Liver (tissue), 9 donors: ENCODE results near the gene BCAT1. TPM values are rescaled to one million over a fixed set of nuclear protein-coding genes. Genes with fewer than 3 reads are reported as not detected.

Experiments used
- DNase-seq: peaks from one replicate; pipeline ENCODE4 v3.0.0-alpha.2; 2017; ENCODE audit warnings: low spot score
- H3K27ac ChIP-seq, 2 donors: one replicate each; pipeline ENCODE4 v1.7.0; 2013; ENCODE audit warnings: inconsistent platforms in 2 of 2, low read length in 2 of 2, control low read depth in 1 of 2, low read depth in 1 of 2, mild to moderate bottlenecking in 1 of 2
- H3K27me3 ChIP-seq, 4 donors: one replicate each; pipeline versions ENCODE4 v1.6.1 to v1.7.0; 2013; ENCODE audit warnings: low read length in 3 of 4, inconsistent platforms in 1 of 4, mild to moderate bottlenecking in 1 of 4, moderate library complexity in 1 of 4; ENCODE audit not compliant: control insufficient read depth in 4 of 4, insufficient read depth in 4 of 4
- H3K36me3 ChIP-seq, 4 donors: one replicate each; pipeline versions ENCODE4 v1.6.1 to v1.7.0; 2013; ENCODE audit warnings: low read length in 3 of 4, mild to moderate bottlenecking in 3 of 4, low read depth in 1 of 4, moderate library complexity in 1 of 4; ENCODE audit not compliant: control insufficient read depth in 4 of 4, insufficient read depth in 3 of 4
- H3K4me1 ChIP-seq, 4 donors: one replicate each; pipeline versions ENCODE4 v1.6.1 to v1.7.0; 2013; ENCODE audit warnings: low read length in 3 of 4, mild to moderate bottlenecking in 3 of 4, moderate library complexity in 1 of 4; ENCODE audit not compliant: control insufficient read depth in 4 of 4, insufficient read depth in 4 of 4
- H3K4me3 ChIP-seq, 3 donors: one replicate each; pipeline versions ENCODE4 v1.6.1 to v1.7.0; 2013; ENCODE audit warnings: low read length in 3 of 3, control low read depth in 1 of 3, low read depth in 1 of 3, mild to moderate bottlenecking in 1 of 3
- H3K9ac ChIP-seq, 2 donors: one replicate each; pipeline ENCODE4 v1.7.0; 2013; ENCODE audit warnings: low read length in 2 of 2, mild to moderate bottlenecking in 2 of 2, moderate library complexity in 2 of 2, control low read depth in 1 of 2, low read depth in 1 of 2
- H3K9me3 ChIP-seq, 4 donors: one replicate each; pipeline versions ENCODE4 v1.6.1 to v1.7.0; 2013; ENCODE audit warnings: low read length in 3 of 4; ENCODE audit not compliant: control insufficient read depth in 4 of 4
- ATF3 ChIP-seq: IDR thresholded peaks from 2 replicates; pipeline ENCODE4 v1.6.1; 2016; ENCODE audit warnings: antibody characterized with exemption
- CTCF ChIP-seq: fragments of 150-350 bp; IDR thresholded peaks from 2 replicates; pipeline ENCODE4 v1.5.1; 2017; ENCODE audit warnings: improper control_type of control experiment, low read depth, low read length; ENCODE audit not compliant: missing input control
- EGR1 ChIP-seq, 2 donors: IDR thresholded peaks; 2 replicates each; pipeline ENCODE4 v1.6.1; 2016 to 2018; ENCODE audit warnings: antibody characterized with exemption in 2 of 2, low read depth in 2 of 2
- FOXA1 ChIP-seq: IDR thresholded peaks from 2 replicates; pipeline ENCODE4 v1.6.1; 2016; ENCODE audit warnings: antibody characterized with exemption
- FOXA2 ChIP-seq: IDR thresholded peaks from 2 replicates; pipeline ENCODE4 v1.6.1; 2016; ENCODE audit warnings: antibody characterized with exemption
- HNF4A ChIP-seq, 2 donors: conservative IDR thresholded peaks; 2 replicates each; pipeline ENCODE4 v1.6.1; 2016; ENCODE audit warnings: antibody characterized with exemption in 2 of 2, mild to moderate bottlenecking in 2 of 2
- HNF4G ChIP-seq: IDR thresholded peaks from 2 replicates; pipeline ENCODE4 v1.6.1; 2016; ENCODE audit warnings: antibody characterized with exemption
- JUND ChIP-seq, 2 donors: IDR thresholded peaks; 2 replicates each; pipeline ENCODE4 v1.6.1; 2016; ENCODE audit warnings: antibody characterized with exemption in 2 of 2
- MAX ChIP-seq: IDR thresholded peaks from 2 replicates; pipeline ENCODE4 v1.6.1; 2016; ENCODE audit warnings: antibody characterized with exemption
- NR2F2 ChIP-seq: IDR thresholded peaks from 2 replicates; pipeline ENCODE4 v1.6.1; 2016; ENCODE audit warnings: antibody characterized with exemption
- RAD21 ChIP-seq, 2 donors: IDR thresholded peaks; 2 replicates each; pipeline ENCODE4 v1.6.1; 2016; ENCODE audit warnings: antibody characterized with exemption in 2 of 2, mild to moderate bottlenecking in 2 of 2
- REST ChIP-seq: IDR thresholded peaks from 2 replicates; pipeline ENCODE4 v1.6.1; 2016; ENCODE audit warnings: antibody characterized with exemption, mild to moderate bottlenecking
- RXRA ChIP-seq, 2 donors: IDR thresholded peaks; 2 replicates each; pipeline ENCODE4 v1.6.1; 2017 to 2018; ENCODE audit warnings: antibody characterized with exemption in 2 of 2, mild to moderate bottlenecking in 1 of 2
- SP1 ChIP-seq: IDR thresholded peaks from 2 replicates; pipeline ENCODE4 v1.6.1; 2018; ENCODE audit warnings: antibody characterized with exemption, mild to moderate bottlenecking
- TAF1 ChIP-seq: conservative IDR thresholded peaks from 2 replicates; pipeline ENCODE4 v1.6.1; 2016; ENCODE audit warnings: antibody characterized with exemption, mild to moderate bottlenecking
- WGBS: extraction: QIAGEN DNeasy Blood & Tissue Kit; methylation state at CpG from one replicate; pipeline ENCODE4 v1.1.7; 2013; 5-methylcytosine and 5-hydroxymethylcytosine counted together
- polyA plus RNA-seq, 2 donors: library from polyadenylated mRNA; stranded (reverse) in 1 of 2; unstranded in 1 of 2; fragments of 200-250 nt in 1 of 2; fragments of >200 nt in 1 of 2; fragmentation: Nextera tagmentation in 1 of 2; extraction: Ambion mirVana in 1 of 2; gene quantifications; one replicate each; pipeline versions ENCODE4 v1.2.1 to v1.2.3, GENCODE V29; 2013 to 2015
- total RNA-seq, 2 donors: library from RNA; depleted of rRNA; stranded (reverse); fragments of >200 nt; gene quantifications; one replicate each; pipeline ENCODE4 v1.2.3, GENCODE V29; 2014
- donor health status: healthy.
- donor health status: healthy.
- donor health status: healthy.
- donor health status: healthy.
- donor health status: healthy.

Gene BCAT1
- total and polyA plus RNA-seq, 4 donors = 0.14 to 10.0 (median 0.85) TPM

GRCh38 chr12:24901576-24902461 lies 47.1 kb downstream of the BCAT1 start:
- no peaks in the 10 kb centered on the region for H3K36me3 ChIP-seq
- peaks cover 0 to 3% (median 0%) of the 10 kb centered on the region in 4 donors for H3K27me3 ChIP-seq
- H3K4me3 ChIP-seq = peak overlapping the region in 2 of 3 donors; percentile 65 to 67
- H3K27ac ChIP-seq = no peak overlapping the region
- H3K9ac ChIP-seq = no peak overlapping the region
- H3K9me3 ChIP-seq = no peaks in the 10 kb centered on the region
- 40% methylated on average over 33 of the region's 33 CpGs for WGBS
- TF ChIP-seq NR2F2 = no peak
- no peak for TF ChIP-seq MAX
- no peak for TF ChIP-seq HNF4G
- TF ChIP-seq REST = no peak
- no peak for DNase-seq
- H3K4me1 ChIP-seq = peaks cover 0 to 13% (median 11%) of the 10 kb centered on the region in 4 donors

- 74% methylated on average over 3 of the region's 3 CpGs for WGBS
- Histone ChIP-seq H3K9ac (no peak overlapping the region), H3K36me3 (no peaks in the 10 kb centered on the region), H3K9me3 (no peaks in the 10 kb centered on the region), H3K4me3 (no peak overlapping the region), H3K27me3 (peaks cover 0 to 3% (median 0%) of the 10 kb centered on the region in 4 donors), H3K27ac (no peak overlapping the region), H3K4me1 (peaks cover 0 to 13% (median 11%) of the 10 kb centered on the region in 4 donors)
- no peak for DNase-seq
- no peak for TF ChIP-seq RAD21 (IDR thresholded peaks at IDR 0.05)
- TF ChIP-seq HNF4A (conservative IDR thresholded peaks at IDR 0.05) = no peak
- TF ChIP-seq CTCF = no peak
- no peak for TF ChIP-seq FOXA1
- no peak for TF ChIP-seq FOXA2
Observed at GRCh38 chr12:24900196-24900595, 48.7 kb downstream of the BCAT1 start.

- Histone ChIP-seq H3K36me3 (no peaks in the 10 kb centered on the region), H3K4me3 (no peak overlapping the region), H3K27ac (no peak overlapping the region), H3K9ac (no peak overlapping the region), H3K27me3 (peaks cover 0 to 3% (median 0%) of the 10 kb centered on the region in 4 donors), H3K9me3 (no peaks in the 10 kb centered on the region), H3K4me1 (peaks cover 0 to 13% (median 11%) of the 10 kb centered on the region in 4 donors)
- WGBS = 81% methylated on average over 4 of the region's 4 CpGs
- TF ChIP-seq FOXA2 (no peak), SP1 (no peak), FOXA1 (no peak), HNF4G (no peak), JUND (IDR thresholded peaks at IDR 0.05) (no peak), EGR1 (IDR thresholded peaks at IDR 0.05; ENCODE audit: low read depth in 2 of 2) (no peak), MAX (no peak), TAF1 (no peak), REST (no peak), ATF3 (no peak), RXRA (IDR thresholded peaks at IDR 0.05) (no peak), HNF4A (conservative IDR thresholded peaks at IDR 0.05) (no peak)
- no peak for DNase-seq
Observed at GRCh38 chr12:24899503-24900075, 49.3 kb downstream of the BCAT1 start.
